Hepatocyte (in vitro differentiated cells): ENCODE data around the gene KLHL12.

Experiments
- CTCF ChIP-seq: fragments of 200-600 bp; sonication (generic); IDR thresholded peaks from 2 replicates; pipeline ENCODE4 v1.5.1; 2016; ENCODE audit warnings: antibody characterized with exemption, mild to moderate bottlenecking; ENCODE audit not compliant: poor library complexity
- EZH2 ChIP-seq: fragments of 200-600 bp; sonication (generic); IDR thresholded peaks from 2 replicates; pipeline ENCODE4 v1.6.1; 2016; ENCODE audit warnings: antibody characterized with exemption, mild to moderate bottlenecking, borderline replicate concordance

DNA sequence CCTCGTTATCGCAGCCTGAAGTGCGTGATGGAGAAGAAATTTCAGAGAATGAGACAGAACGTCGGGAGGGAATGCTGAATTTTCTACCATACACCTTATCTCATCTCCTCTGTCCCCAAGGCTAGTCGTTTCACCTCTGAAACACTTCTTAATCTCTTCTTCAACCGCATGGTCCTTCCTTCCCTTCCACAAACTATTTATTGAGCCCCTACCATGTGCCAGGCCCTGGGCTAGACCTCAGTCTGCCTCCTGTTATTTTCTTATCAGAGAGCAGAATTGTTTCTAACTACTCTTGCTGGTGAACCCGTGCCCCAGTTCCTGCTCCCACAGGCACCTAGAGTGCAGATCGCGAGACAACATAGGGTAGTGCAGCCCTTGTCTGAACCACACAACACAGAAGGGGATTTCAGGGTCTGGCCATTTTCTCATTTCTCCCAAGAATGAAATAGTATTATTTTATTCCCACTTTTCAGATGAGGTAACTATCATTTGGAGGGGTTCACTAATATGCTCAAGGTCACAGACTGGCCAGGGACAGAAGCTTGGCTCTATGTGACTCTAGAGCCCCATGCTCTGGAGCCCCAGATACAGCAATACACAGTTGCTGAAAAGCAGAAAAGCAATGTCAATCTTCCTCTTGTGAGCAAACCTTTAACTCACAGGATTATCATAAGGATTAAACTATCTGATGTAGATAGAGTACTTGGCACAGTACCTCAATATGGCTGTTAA lies 31.7 kb upstream of the KLHL12 start:
- TF ChIP-seq CTCF, result no peak
- no peak for TF ChIP-seq EZH2
